Measurements from ENCODE around the gene AOPEP. TPM values are rescaled to one million over a fixed set of nuclear protein-coding genes. Genes with fewer than 3 reads are reported as not detected.

Gene AOPEP
- total and polyA plus RNA-seq, 2 donors (not counting 3 experiments of a cell fraction or from before 2014, with no cell fraction given) = 20.2 to 41.6 TPM

- Histone ChIP-seq H3K4me1 (ENCODE audit: control insufficient read depth, extremely low read depth, insufficient read depth, low read length) (no peaks in the 10 kb centered on the region), H3K36me3 (ENCODE audit: control insufficient read depth in 2 of 2, extremely low read depth in 1 of 2, insufficient read depth in 2 of 2, low read length in 2 of 2) (no peaks in the 10 kb centered on the region), H3K27ac (ENCODE audit: insufficient read depth, low read depth, low read length) (no peak overlapping the region), H3K79me2 (ENCODE audit: control insufficient read depth, insufficient read depth, low read length) (no peaks in the 10 kb centered on the region), H2AFZ (ENCODE audit: low read depth, low read length) (no peak overlapping the region), H4K20me1 (replicated peaks; ENCODE audit: control insufficient read depth, extremely low read depth, insufficient read depth, low read length) (no peaks in the 10 kb centered on the region), H3K4me2 (ENCODE audit: insufficient read depth, low read length) (no peak overlapping the region), H3K27me3 (ENCODE audit: control insufficient read depth in 2 of 2, insufficient read depth in 2 of 2, low read length in 2 of 2) (peaks cover 8 to 9% of the 10 kb centered on the region in 2 experiments), H3K9me3 (replicated peaks; ENCODE audit: control insufficient read depth, insufficient read depth, low read length) (no peaks in the 10 kb centered on the region), H3K9ac (replicated peaks; ENCODE audit: extremely low read depth, insufficient read depth, low read length) (no peak overlapping the region), H3K4me3 (replicated peaks in 1 of 3; ENCODE audit: insufficient read depth in 1 of 3, low read depth in 1 of 3, low read length in 3 of 3) (no peak overlapping the region), H3K9me1 (replicated peaks; ENCODE audit: control insufficient read depth, extremely low read depth, insufficient read depth, low read length) (no peaks in the 10 kb centered on the region)
- DNase-seq (ENCODE audit: low read depth, low spot score) (no peak), FAIRE-seq (no peak)
- dilution Hi-C loops (cut with MboI; ENCODE audit: extremely low pct_ligation_motif_present, low sequenced_read_pairs) = no loop called here
- no peak for TF ChIP-seq EZH2 (IDR thresholded peaks at IDR 0.05; ENCODE audit: borderline replicate concordance, low read depth, low read length, severe bottlenecking)
- no peak for TF ChIP-seq JUN (IDR thresholded peaks at IDR 0.05; ENCODE audit: borderline replicate concordance, insufficient read depth, insufficient read length, low read depth)
- no TSS peak for BruUV-seq (replicated peaks)
- CTCF ChIA-PET = interaction anchor here (0.9 to 1.5 kb wide), 5 partner anchors 11 to 463 kb away, joined by 3 to 6 read pairs (median 4); no protein-coding TSS in a partner anchor
- intact Hi-C loops (cut with micrococcal nuclease) = no loop called here
- POLR2A ChIA-PET = no interaction called here
Measured at GRCh38 chr9:94705162-94705702, 21.3 kb upstream of the AOPEP start.

DNA sequence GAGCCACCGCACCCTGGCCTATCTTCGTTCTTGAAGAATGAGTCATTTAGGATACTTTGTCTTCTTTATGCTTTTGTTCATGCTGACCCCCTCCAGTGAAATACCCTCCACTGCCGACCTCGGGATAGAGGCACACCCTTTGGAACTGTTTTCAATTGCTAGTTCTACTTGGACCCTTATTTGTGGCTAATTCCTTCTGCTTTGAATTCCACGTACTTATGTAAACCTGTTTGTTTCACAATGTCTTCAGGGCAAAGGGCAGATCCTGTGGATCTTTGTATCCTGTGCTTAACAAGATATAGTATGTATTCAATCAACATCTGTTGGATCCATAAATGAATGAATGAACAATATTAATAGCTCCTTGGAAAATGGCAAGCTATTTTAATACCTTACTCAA, 19.6 kb upstream of the AOPEP start:
- Histone ChIP-seq H3K4me2 (ENCODE audit: insufficient read depth, low read length) (no peak overlapping the region), H3K4me1 (ENCODE audit: control insufficient read depth, extremely low read depth, insufficient read depth, low read length) (no peaks in the 10 kb centered on the region), H3K27ac (ENCODE audit: insufficient read depth, low read depth, low read length) (no peak overlapping the region), H3K79me2 (ENCODE audit: control insufficient read depth, insufficient read depth, low read length) (no peaks in the 10 kb centered on the region), H2AFZ (ENCODE audit: low read depth, low read length) (no peak overlapping the region), H4K20me1 (replicated peaks; ENCODE audit: control insufficient read depth, extremely low read depth, insufficient read depth, low read length) (no peaks in the 10 kb centered on the region), H3K36me3 (ENCODE audit: control insufficient read depth in 2 of 2, extremely low read depth in 1 of 2, insufficient read depth in 2 of 2, low read length in 2 of 2) (no peaks in the 10 kb centered on the region), H3K4me3 (replicated peaks in 1 of 3; ENCODE audit: insufficient read depth in 1 of 3, low read depth in 1 of 3, low read length in 3 of 3) (no peak overlapping the region), H3K27me3 (ENCODE audit: control insufficient read depth in 2 of 2, insufficient read depth in 2 of 2, low read length in 2 of 2) (peaks cover 5 to 9% of the 10 kb centered on the region in 2 experiments), H3K9ac (replicated peaks; ENCODE audit: extremely low read depth, insufficient read depth, low read length) (no peak overlapping the region), H3K9me1 (replicated peaks; ENCODE audit: control insufficient read depth, extremely low read depth, insufficient read depth, low read length) (no peaks in the 10 kb centered on the region), H3K9me3 (replicated peaks; ENCODE audit: control insufficient read depth, insufficient read depth, low read length) (no peaks in the 10 kb centered on the region)
- intact Hi-C loops (cut with micrococcal nuclease) = no loop called here
- TF ChIP-seq EZH2 (IDR thresholded peaks at IDR 0.05; ENCODE audit: borderline replicate concordance, low read depth, low read length, severe bottlenecking) (no peak), JUN (IDR thresholded peaks at IDR 0.05; ENCODE audit: borderline replicate concordance, insufficient read depth, insufficient read length, low read depth) (no peak), CTCF (IDR thresholded peaks at IDR 0.05; ENCODE audit: extremely low read depth in 1 of 2, insufficient read depth in 1 of 2, low read depth in 1 of 2, low read length in 2 of 2) (no peak), FOS (IDR thresholded peaks at IDR 0.05; ENCODE audit: borderline replicate concordance, insufficient read depth, low read length) (no peak), MYC (IDR thresholded peaks at IDR 0.05; ENCODE audit: low read depth, low read length) (no peak), POLR2A (IDR thresholded peaks at IDR 0.05; ENCODE audit: low read depth, low read length) (no peak), POLR2AphosphoS5 (IDR thresholded peaks at IDR 0.05; ENCODE audit: insufficient read depth, low read depth, low read length) (no peak), GATA2 (IDR thresholded peaks at IDR 0.05; ENCODE audit: insufficient read depth, insufficient read length, low read depth, low read length) (no peak)
- TF ChIP-seq, protein P1, sequence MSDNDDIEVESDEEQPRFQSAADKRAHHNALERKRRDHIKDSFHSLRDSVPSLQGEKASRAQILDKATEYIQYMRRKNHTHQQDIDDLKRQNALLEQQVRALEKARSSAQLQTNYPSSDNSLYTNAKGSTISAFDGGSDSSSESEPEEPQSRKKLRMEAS (IDR thresholded peaks at IDR 0.05; ENCODE audit: insufficient read depth, insufficient read length) = no peak
- DNase-seq (ENCODE audit: low read depth, low spot score) = no peak
- POLR2A ChIA-PET = no interaction called here
- no peak for FAIRE-seq
- CTCF ChIA-PET = interaction anchor here (1.0 kb wide), 1 partner anchor 421 kb away, joined by 3 read pairs; no protein-coding TSS in a partner anchor
- dilution Hi-C loops (cut with MboI; ENCODE audit: extremely low pct_ligation_motif_present, low sequenced_read_pairs) = no loop called here
- BruUV-seq (replicated peaks) = no TSS peak

Data from endothelial cell of umbilical vein (primary cell).